Panc1 (cell line): Measurements from ENCODE around the gene CDK14.

Experiments
- SIN3A ChIP-seq: IDR thresholded peaks from 2 replicates; pipeline ENCODE4 v1.6.1; 2012; ENCODE audit warnings: low read depth, mild to moderate bottlenecking, low read length, moderate library complexity, borderline replicate concordance; ENCODE audit not compliant: insufficient read depth
- TF ChIP-seq, protein P1 (sequence below): fragments of 450-650 bp; IDR thresholded peaks from 2 replicates; pipeline ENCODE4 v1.5.1; 2017; ENCODE audit warnings: mild to moderate bottlenecking

- TF ChIP-seq, protein P1, sequence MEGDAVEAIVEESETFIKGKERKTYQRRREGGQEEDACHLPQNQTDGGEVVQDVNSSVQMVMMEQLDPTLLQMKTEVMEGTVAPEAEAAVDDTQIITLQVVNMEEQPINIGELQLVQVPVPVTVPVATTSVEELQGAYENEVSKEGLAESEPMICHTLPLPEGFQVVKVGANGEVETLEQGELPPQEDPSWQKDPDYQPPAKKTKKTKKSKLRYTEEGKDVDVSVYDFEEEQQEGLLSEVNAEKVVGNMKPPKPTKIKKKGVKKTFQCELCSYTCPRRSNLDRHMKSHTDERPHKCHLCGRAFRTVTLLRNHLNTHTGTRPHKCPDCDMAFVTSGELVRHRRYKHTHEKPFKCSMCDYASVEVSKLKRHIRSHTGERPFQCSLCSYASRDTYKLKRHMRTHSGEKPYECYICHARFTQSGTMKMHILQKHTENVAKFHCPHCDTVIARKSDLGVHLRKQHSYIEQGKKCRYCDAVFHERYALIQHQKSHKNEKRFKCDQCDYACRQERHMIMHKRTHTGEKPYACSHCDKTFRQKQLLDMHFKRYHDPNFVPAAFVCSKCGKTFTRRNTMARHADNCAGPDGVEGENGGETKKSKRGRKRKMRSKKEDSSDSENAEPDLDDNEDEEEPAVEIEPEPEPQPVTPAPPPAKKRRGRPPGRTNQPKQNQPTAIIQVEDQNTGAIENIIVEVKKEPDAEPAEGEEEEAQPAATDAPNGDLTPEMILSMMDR, result peak; percentile 74
- TF ChIP-seq SIN3A, result no peak
These were observed 33.3 kb downstream of the CDK14 start for GRCh38 chr7:90629297-90629918.
